GM12878 (cell line): ENCODE results near the gene ABHD6. TPM values are rescaled to one million over a fixed set of nuclear protein-coding genes. Genes with fewer than 3 reads are reported as not detected.

Source experiments
- CEBPZ ChIP-seq: fragments of 150-350 bp; IDR thresholded peaks from 2 replicates; pipeline ENCODE4 v1.6.1; 2016; ENCODE audit warnings: low read depth, low read length
- CHD1 ChIP-seq: IDR thresholded peaks from 2 replicates; pipeline ENCODE4 v1.6.1; 2012; ENCODE audit warnings: low read depth, low read length, improper control_type of control experiment
- CUX1 ChIP-seq: IDR thresholded peaks from 2 replicates; pipeline ENCODE4 v1.6.1; 2012; ENCODE audit warnings: improper control_type of control experiment, low read depth, low read length; ENCODE audit not compliant: insufficient replicate concordance
- NR2C1 ChIP-seq: fragments of 450-650 bp; IDR thresholded peaks from 2 replicates; pipeline ENCODE4 v1.6.1; 2017; ENCODE audit warnings: antibody characterized with exemption, mild to moderate bottlenecking, moderate library complexity
- PAX8 ChIP-seq: fragments of 450-650 bp; IDR thresholded peaks from 2 replicates; pipeline ENCODE4 v1.6.1; 2017; ENCODE audit warnings: mild to moderate bottlenecking, moderate library complexity
- POLR2A ChIP-seq: IDR thresholded peaks from 2 replicates; pipeline ENCODE4 v1.6.1; 2011; ENCODE audit warnings: low read depth, mild to moderate bottlenecking, low read length
- ZNF384 ChIP-seq: IDR thresholded peaks from 2 replicates; pipeline ENCODE4 v1.6.1; 2012; ENCODE audit warnings: low read depth, mild to moderate bottlenecking, low read length, improper control_type of control experiment, borderline replicate concordance
- ZNF622 ChIP-seq: fragments of 450-650 bp; IDR thresholded peaks from 2 replicates; pipeline ENCODE4 v1.6.1; 2017; ENCODE audit warnings: mild to moderate bottlenecking, inconsistent platforms
- polyA plus RNA-seq, 11 experiments: library from polyadenylated mRNA; depleted of rRNA in 4 of 11; unstranded in 6 of 11; stranded (reverse) in 5 of 11; fragments of >200 nt; fragmentation: Nextera tagmentation in 4 of 11; fragmentation: Illumina TruSeq in 1 of 11; extraction: Ambion mirVana in 4 of 11; extraction: Trizol in 1 of 11; gene quantifications; 1 replicate in 1 of 11; 2 replicates in 10 of 11; pipeline versions ENCODE4 v1.2.1 to v1.2.3, GENCODE V29; 2011 to 2016; ENCODE audit warnings: inconsistent platforms in 2 of 11, missing spikeins in 2 of 11, low read depth in 1 of 11
- total RNA-seq, 4 experiments: library from RNA; depleted of rRNA in 3 of 4; stranded (reverse); fragments of >200 nt in 3 of 4; fragmentation: Illumina TruSeq in 1 of 4; extraction: Trizol in 1 of 4; gene quantifications; 2 replicates each; pipeline versions ENCODE4 v1.2.1 to v1.2.3, GENCODE V29; 2013 to 2021
- TF ChIP-seq, protein P1 (sequence below): fragments of 450-650 bp; formaldehyde crosslinking; IDR thresholded peaks from 2 replicates; pipeline ENCODE4 v1.5.0; 2022; ENCODE audit warnings: mild to moderate bottlenecking, missing genetic modification characterization
- TF ChIP-seq, protein P2 (sequence below): fragments of 450-650 bp; formaldehyde crosslinking; IDR thresholded peaks from 2 replicates; pipeline ENCODE4 v1.4.0; 2020; ENCODE audit warnings: mild to moderate bottlenecking, moderate library complexity
- TF ChIP-seq, protein P3 (sequence below): fragments of 450-650 bp; IDR thresholded peaks from 2 replicates; pipeline ENCODE4 v1.6.1; 2017; ENCODE audit warnings: borderline replicate concordance

The ABHD6 gene
- total and polyA plus RNA-seq, 10 of the 15 experiments (the other 5 are each of a cell fraction or from before 2014, with no cell fraction given) = 1.4 to 33.2 (median 3.2) TPM

DNA sequence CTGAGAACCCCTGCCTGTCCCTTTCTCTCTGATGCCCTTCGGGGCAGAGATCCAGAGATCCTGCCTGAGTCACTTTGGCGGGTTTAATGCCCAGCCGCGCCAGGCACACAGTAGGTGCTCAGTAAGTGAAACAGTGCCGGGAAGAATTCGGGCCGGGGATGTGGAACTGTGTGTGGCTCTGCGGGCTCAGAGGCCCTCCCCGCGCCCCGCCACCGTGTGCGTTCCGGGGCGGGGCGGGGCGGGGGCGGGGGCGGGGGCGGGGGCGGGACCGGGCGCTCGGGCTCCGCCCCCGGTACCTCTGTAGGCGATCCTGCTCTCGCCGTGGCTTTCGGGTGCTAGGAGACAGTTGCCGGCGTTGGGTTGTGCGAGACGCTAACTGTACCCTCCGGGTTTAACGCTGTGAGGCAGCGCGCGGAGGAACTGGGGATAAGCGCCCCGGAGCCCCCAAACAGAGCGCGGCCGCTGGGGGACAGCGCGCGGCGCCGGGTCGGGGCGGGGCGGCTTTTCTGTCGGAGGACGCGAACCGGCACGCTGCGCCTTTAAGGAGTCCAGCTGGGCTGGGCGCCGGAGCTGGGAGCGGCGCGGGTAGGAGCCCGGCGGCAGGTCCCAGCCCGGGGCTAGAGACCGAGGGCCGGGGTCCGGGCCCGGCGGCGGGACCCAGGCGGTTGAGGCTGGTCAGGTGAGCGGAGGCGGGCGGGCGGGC lies at the start of gene ABHD6 (continued):
- TF ChIP-seq, protein P1, sequence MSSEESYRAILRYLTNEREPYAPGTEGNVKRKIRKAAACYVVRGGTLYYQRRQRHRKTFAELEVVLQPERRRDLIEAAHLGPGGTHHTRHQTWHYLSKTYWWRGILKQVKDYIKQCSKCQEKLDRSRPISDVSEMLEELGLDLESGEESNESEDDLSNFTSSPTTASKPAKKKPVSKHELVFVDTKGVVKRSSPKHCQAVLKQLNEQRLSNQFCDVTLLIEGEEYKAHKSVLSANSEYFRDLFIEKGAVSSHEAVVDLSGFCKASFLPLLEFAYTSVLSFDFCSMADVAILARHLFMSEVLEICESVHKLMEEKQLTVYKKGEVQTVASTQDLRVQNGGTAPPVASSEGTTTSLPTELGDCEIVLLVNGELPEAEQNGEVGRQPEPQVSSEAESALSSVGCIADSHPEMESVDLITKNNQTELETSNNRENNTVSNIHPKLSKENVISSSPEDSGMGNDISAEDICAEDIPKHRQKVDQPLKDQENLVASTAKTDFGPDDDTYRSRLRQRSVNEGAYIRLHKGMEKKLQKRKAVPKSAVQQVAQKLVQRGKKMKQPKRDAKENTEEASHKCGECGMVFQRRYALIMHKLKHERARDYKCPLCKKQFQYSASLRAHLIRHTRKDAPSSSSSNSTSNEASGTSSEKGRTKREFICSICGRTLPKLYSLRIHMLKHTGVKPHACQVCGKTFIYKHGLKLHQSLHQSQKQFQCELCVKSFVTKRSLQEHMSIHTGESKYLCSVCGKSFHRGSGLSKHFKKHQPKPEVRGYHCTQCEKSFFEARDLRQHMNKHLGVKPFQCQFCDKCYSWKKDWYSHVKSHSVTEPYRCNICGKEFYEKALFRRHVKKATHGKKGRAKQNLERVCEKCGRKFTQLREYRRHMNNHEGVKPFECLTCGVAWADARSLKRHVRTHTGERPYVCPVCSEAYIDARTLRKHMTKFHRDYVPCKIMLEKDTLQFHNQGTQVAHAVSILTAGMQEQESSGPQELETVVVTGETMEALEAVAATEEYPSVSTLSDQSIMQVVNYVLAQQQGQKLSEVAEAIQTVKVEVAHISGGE (CRISPR knock-in tag) = no peak
- TF ChIP-seq CUX1 (no peak), NR2C1 (peak; percentile 34; the same call in 1 of the 2 replicates), ZNF622 (no peak), PAX8 (no peak), CHD1 (no peak), ZNF384 (no peak), POLR2A (peak; percentile 48), CEBPZ (no peak)
- TF ChIP-seq, protein P2, sequence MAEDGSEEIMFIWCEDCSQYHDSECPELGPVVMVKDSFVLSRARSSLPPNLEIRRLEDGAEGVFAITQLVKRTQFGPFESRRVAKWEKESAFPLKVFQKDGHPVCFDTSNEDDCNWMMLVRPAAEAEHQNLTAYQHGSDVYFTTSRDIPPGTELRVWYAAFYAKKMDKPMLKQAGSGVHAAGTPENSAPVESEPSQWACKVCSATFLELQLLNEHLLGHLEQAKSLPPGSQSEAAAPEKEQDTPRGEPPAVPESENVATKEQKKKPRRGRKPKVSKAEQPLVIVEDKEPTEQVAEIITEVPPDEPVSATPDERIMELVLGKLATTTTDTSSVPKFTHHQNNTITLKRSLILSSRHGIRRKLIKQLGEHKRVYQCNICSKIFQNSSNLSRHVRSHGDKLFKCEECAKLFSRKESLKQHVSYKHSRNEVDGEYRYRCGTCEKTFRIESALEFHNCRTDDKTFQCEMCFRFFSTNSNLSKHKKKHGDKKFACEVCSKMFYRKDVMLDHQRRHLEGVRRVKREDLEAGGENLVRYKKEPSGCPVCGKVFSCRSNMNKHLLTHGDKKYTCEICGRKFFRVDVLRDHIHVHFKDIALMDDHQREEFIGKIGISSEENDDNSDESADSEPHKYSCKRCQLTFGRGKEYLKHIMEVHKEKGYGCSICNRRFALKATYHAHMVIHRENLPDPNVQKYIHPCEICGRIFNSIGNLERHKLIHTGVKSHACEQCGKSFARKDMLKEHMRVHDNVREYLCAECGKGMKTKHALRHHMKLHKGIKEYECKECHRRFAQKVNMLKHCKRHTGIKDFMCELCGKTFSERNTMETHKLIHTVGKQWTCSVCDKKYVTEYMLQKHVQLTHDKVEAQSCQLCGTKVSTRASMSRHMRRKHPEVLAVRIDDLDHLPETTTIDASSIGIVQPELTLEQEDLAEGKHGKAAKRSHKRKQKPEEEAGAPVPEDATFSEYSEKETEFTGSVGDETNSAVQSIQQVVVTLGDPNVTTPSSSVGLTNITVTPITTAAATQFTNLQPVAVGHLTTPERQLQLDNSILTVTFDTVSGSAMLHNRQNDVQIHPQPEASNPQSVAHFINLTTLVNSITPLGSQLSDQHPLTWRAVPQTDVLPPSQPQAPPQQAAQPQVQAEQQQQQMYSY (CRISPR knock-in tag) = no peak
- TF ChIP-seq, protein P3, sequence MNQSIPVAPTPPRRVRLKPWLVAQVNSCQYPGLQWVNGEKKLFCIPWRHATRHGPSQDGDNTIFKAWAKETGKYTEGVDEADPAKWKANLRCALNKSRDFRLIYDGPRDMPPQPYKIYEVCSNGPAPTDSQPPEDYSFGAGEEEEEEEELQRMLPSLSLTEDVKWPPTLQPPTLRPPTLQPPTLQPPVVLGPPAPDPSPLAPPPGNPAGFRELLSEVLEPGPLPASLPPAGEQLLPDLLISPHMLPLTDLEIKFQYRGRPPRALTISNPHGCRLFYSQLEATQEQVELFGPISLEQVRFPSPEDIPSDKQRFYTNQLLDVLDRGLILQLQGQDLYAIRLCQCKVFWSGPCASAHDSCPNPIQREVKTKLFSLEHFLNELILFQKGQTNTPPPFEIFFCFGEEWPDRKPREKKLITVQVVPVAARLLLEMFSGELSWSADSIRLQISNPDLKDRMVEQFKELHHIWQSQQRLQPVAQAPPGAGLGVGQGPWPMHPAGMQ = peak; percentile 51; the same call in 1 of the 2 replicates
